Urinary bladder (tissue), 4 donors: Measurements from ENCODE around the gene PADI6. TPM values are rescaled to one million over a fixed set of nuclear protein-coding genes. Genes with fewer than 3 reads are reported as not detected.

Experiments used
- DNase-seq: peaks from one replicate; pipeline ENCODE4 v3.0.0-alpha.2; 2015; ENCODE audit errors: extremely low spot score
- H3K27ac ChIP-seq: one replicate; pipeline ENCODE4 v1.5.1; 2013; ENCODE audit warnings: low read depth, mild to moderate bottlenecking, moderate library complexity
- H3K36me3 ChIP-seq: one replicate; pipeline ENCODE4 v1.6.1; 2013; ENCODE audit warnings: mild to moderate bottlenecking, moderate library complexity; ENCODE audit not compliant: insufficient read depth
- H3K4me1 ChIP-seq: one replicate; pipeline ENCODE4 v1.6.1; 2013; ENCODE audit warnings: mild to moderate bottlenecking, moderate library complexity; ENCODE audit not compliant: insufficient read depth
- H3K4me3 ChIP-seq: one replicate; pipeline ENCODE4 v1.5.1; 2013; ENCODE audit warnings: low read depth, low read length
- WGBS: extraction: QIAGEN DNeasy Blood & Tissue Kit; methylation state at CpG from one replicate; pipeline ENCODE4 v1.1.7; 2013; 5-methylcytosine and 5-hydroxymethylcytosine counted together
- polyA plus RNA-seq: library from polyadenylated mRNA; stranded (reverse); fragments of 200-250 nt; gene quantifications from one replicate; pipeline ENCODE4 v1.2.3, GENCODE V29; 2013
- total RNA-seq: library from RNA; depleted of rRNA; stranded (reverse); fragments of >200 nt; gene quantifications from one replicate; pipeline ENCODE4 v1.2.3, GENCODE V29; 2014
- donor health status: healthy with polysubstance abuse.
- donor health status: healthy.

The PADI6 gene
- total and polyA plus RNA-seq, 2 donors: not detected

- Histone ChIP-seq H3K4me3 (no peak overlapping the region), H3K36me3 (no peaks in the 10 kb centered on the region), H3K27ac (no peak overlapping the region), H3K4me1 (no peaks in the 10 kb centered on the region)
- WGBS: 83% methylated on average over 4 of the region's 4 CpGs
- no peak for DNase-seq
Observed at GRCh38 chr1:17363771-17364170, 8.2 kb upstream of the PADI6 start.

DNA sequence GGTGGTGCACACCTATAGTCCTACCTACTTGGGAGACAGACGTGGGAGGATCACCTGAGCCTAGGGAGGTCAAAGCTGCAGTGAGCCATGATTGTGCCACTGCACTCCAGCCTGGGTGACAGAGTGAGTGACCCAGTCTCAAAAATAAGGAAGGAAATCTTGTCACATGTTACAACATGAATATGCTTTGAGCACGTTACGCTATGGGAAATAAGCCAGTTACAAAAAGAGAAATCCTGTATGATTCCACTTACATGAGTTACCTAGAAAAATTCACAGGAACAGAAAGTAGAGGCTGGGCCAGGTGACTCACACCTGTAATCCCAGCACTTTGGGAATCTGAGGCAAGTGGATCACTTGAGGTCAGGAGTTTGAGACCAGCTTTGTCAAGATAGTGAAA is 6.7 kb upstream of the PADI6 start:
- Histone ChIP-seq H3K4me3 (no peak overlapping the region), H3K27ac (no peak overlapping the region), H3K4me1 (no peaks in the 10 kb centered on the region), H3K36me3 (no peaks in the 10 kb centered on the region)
- 69% methylated on average over 3 of the region's 3 CpGs for WGBS
- DNase-seq: no peak

GRCh38 chr1:17369466-17369865 is 2.5 kb upstream of the PADI6 start:
- H3K27ac ChIP-seq: no peak overlapping the region

GRCh38 chr1:17370618-17371017 is 1.4 kb upstream of the PADI6 start:
- H3K27ac ChIP-seq: no peak overlapping the region
- H3K36me3 ChIP-seq: no peaks in the 10 kb centered on the region
- WGBS: 61% methylated on average over 2 of the region's 2 CpGs
- no peak for DNase-seq
- no peak overlapping the region for H3K4me3 ChIP-seq
- no peaks in the 10 kb centered on the region for H3K4me1 ChIP-seq

More at GRCh38 chr1:17369466-17369865, 2.5 kb upstream of the PADI6 start:
- H3K4me3 ChIP-seq: no peak overlapping the region
- no peaks in the 10 kb centered on the region for H3K4me1 ChIP-seq
- no peak for DNase-seq
- WGBS: 60% methylated on average over 9 of the region's 9 CpGs
- H3K36me3 ChIP-seq: no peaks in the 10 kb centered on the region

DNA sequence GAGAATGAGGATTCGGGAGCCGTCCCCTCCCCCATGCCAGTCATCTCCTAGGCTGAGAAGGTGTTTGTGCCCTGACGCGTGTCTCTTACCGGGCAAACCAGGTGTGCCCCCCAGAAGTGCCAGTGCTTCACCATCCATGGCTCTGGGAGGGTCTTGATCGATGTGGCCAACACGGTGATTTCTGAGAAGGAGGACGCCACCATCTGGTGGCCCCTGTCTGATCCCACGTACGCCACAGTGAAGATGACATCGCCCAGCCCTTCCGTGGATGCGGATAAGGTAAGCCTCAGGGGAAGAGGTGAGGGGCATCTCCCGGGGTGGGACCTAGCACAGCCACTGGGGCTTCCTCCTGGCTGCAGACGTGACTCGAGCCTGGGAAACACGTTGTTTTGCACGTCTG is 959 bp downstream of the PADI6 start:
- no peaks in the 10 kb centered on the region for H3K36me3 ChIP-seq
- H3K27ac ChIP-seq: no peak overlapping the region
- WGBS: 73% methylated on average over 18 of the region's 18 CpGs
- no peaks in the 10 kb centered on the region for H3K4me1 ChIP-seq
- no peak for DNase-seq
- H3K4me3 ChIP-seq: no peak overlapping the region

DNA sequence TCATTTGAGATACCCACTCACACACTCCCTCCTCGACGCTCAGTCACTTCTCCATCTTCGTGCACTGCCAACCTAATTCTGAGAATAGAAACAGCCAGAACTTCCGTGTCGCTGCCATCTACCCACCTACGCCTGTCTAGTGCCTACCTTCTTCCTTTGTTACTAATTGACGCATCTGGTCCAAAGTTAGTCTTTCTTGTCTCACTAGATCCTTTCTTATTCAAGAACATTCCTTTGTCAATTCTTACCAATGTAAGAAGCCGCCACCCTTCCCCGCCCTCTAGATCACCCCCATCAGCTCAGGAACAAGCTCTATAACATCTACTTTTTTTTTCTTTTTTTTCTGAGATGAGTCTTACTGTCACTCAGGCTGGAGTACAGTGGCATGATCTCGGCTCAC is 3.7 kb downstream of the PADI6 start:
- Histone ChIP-seq H3K27ac (no peak overlapping the region), H3K4me1 (no peaks in the 10 kb centered on the region), H3K36me3 (no peaks in the 10 kb centered on the region), H3K4me3 (no peak overlapping the region)
- DNase-seq: no peak
- WGBS: 93% methylated on average over 10 of the region's 10 CpGs

DNA sequence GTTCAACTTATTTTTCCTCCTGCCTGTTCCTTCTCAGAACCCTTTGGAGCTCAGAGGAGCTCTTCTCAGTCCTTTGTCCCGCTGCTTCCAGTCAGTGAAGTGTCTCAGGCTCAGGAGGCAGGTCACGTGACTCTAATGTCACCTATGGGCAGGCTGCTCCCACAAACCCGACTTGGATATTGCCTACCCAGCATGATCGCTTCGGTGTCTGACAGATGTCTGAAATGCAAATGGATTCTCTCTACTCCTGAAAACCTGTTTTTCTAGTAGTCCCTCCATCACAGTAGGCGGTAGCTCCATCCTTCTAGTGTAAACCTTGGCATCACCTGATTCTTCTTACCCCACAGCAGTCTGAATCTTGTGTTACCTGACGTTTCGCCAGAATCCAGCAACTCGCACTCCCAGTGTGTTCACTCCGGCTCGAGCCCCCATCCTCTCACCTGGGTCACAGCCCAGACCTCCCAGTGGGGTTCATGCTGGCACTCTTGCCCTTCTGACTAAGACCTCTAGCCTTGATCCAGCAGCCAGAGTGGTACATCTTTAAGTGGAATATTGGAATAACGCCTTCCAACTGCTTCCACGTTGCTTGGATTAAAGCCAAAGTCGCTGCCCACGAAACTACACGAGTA is 5.4 kb downstream of the PADI6 start:
- Histone ChIP-seq H3K4me1 (no peaks in the 10 kb centered on the region), H3K27ac (no peak overlapping the region), H3K4me3 (no peak overlapping the region), H3K36me3 (no peaks in the 10 kb centered on the region)
- WGBS: 23% methylated on average over 16 of the region's 16 CpGs
- no peak for DNase-seq

DNA sequence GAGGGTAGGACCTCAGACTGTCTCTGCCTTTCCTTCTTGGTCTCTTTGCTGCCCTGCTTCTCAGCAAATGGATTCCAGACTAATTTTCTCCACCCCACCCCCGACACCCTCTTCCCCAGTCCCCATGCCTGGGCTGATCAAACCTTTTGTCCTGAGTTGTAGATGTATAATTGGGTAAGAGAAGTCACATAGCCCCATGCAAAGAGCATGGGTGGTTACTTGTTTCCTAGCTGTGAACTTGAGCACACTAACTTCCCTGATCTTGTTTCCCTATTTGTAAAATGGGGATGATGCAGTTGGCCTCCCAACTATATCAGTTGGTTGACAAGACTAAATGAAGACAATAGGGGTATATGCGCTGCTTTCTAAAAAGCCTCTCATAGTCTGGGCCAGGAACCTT is 9.2 kb downstream of the PADI6 start:
- H3K4me3 ChIP-seq: no peak overlapping the region
- 87% methylated on average over 2 of the region's 2 CpGs for WGBS
- H3K36me3 ChIP-seq: no peaks in the 10 kb centered on the region
- no peak overlapping the region for H3K27ac ChIP-seq
- no peak for DNase-seq
- H3K4me1 ChIP-seq: no peaks in the 10 kb centered on the region

DNA sequence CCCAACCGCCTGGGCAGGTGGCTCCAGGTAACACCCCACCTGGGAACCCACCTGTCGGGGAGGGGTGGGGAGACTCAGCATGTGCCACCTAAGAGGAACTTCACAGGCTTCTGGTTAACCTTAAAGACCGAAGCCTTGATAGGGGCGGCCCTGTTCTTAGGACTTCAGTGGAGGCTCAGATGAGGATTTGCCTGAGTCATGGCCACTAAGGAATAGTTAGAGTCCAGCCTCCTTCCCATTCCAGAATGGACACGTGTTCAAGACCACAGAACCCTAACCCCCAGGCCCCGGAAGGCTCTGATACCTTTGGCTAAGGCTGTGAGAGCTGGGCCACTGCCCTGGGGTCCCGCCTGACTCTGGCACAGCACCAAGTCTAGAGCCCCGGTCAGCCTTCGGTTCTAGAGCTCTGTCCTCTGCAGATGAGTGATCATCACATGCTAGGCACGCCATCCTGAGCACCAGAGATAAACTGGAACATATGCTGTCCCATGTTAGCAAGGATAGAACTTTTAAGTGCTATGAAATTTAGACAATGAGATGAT is 20.3 kb downstream of the PADI6 start:
- DNase-seq: no peak
- Histone ChIP-seq H3K27ac (no peak overlapping the region), H3K36me3 (no peaks in the 10 kb centered on the region), H3K4me3 (no peak overlapping the region), H3K4me1 (no peaks in the 10 kb centered on the region)
- WGBS: 68% methylated on average over 10 of the region's 10 CpGs

- Histone ChIP-seq H3K4me3 (no peak overlapping the region), H3K27ac (no peak overlapping the region), H3K4me1 (no peaks in the 10 kb centered on the region), H3K36me3 (no peaks in the 10 kb centered on the region)
- 65% methylated on average over 8 of the region's 8 CpGs for WGBS
- no peak for DNase-seq
Observed at GRCh38 chr1:17393230-17393629, 21.2 kb downstream of the PADI6 start.

DNA sequence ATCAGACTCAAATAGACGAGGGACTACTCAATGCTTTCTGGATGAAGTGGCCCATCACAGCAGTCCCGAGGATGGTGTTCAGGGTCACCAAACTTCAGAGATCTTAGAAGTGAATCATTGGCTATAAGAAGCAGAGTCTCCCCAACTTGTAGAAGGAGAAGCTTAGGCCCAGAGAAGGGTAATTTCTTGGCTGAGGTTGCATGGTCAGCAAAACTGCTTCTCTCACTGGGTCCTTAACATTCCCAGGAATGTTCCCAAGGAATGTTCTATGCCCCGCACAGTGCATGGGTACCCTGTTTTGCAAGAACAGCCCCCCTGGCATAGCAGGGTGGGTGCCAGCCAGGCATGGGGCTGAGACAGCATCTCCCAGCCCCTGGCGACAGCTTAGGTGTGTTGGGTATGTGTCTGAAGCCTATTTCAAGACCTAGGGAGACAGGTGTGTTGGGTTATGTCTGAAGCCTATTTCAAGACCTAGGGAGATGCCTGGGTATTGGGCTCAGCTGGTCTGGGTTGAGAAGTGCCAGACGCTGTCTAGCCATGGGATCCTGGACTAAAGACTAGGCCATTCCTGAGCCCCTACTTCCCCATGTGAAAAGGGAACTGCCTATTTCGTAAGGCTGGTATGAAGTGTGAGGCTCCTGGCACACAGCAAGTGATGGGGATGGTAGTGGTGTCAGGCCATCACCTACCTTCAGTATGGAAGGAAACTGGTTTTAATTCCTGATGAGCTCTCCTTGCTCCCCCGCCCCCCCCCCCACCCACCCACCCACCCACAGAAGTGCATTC is 26.1 kb downstream of the PADI6 start:
- Histone ChIP-seq H3K36me3 (no peaks in the 10 kb centered on the region), H3K27ac (no peak overlapping the region), H3K4me3 (no peak overlapping the region), H3K4me1 (no peaks in the 10 kb centered on the region)
- no peak for DNase-seq
- 87% methylated on average over 7 of the region's 7 CpGs for WGBS

DNA sequence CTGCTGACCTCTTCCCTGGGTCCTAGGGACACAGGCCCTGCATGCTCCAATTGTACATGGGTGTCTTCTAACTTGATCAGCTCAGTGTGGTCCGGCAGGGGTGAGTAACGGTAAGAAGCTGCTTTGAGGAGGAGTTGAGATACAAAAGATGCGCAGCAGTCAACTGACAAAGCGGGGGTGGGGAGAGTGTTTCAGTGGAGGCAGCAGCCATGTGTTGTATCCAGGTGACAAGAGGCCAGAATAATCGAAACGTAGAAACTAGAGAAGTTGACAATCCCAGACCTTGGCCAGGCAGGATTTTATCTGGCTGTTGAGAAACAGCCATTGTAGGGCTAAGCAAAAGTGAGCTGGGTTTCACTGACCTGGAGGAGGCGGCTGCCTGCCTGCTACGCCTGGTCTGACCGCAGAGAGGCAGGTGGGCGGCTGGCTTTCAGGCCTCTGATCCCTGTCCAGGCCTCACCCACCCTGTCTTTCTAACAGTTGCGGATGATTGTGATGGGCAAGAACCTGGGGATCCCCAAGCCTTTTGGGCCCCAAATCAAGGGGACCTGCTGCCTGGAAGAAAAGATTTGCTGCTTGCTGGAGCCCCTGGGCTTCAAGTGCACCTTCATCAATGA is 28.8 kb downstream of the PADI6 start:
- no peak for DNase-seq
- 83% methylated on average over 11 of the region's 11 CpGs for WGBS
- Histone ChIP-seq H3K4me1 (no peaks in the 10 kb centered on the region), H3K27ac (no peak overlapping the region), H3K4me3 (no peak overlapping the region), H3K36me3 (no peaks in the 10 kb centered on the region)

- H3K4me3 ChIP-seq: no peak overlapping the region
- H3K4me1 ChIP-seq: no peaks in the 10 kb centered on the region
- no peak overlapping the region for H3K27ac ChIP-seq
- 55% methylated on average over 4 of the region's 4 CpGs for WGBS
- no peaks in the 10 kb centered on the region for H3K36me3 ChIP-seq
- no peak for DNase-seq
Observed at GRCh38 chr1:17401841-17402240, 29.8 kb downstream of the PADI6 start.

DNA sequence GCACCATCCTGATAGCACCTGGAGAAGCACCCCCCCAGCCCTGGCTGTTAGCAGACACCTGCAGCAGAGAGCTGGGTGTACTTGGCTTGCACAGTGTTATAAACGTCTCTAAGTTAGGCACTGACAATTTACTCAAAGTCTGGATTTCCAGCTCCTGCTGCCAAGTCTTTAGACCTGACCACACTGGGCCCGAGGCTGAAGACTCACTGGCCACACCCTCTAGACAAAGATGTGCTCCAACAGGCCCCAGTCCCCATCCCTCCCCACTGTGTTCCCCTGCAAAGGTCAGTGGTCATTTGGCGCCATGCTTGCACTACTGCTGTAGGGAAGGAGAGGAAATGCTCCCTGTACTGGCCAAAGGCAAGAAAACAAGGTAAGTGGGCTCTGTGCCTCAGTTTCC is 31.1 kb downstream of the PADI6 start:
- Histone ChIP-seq H3K4me1 (no peaks in the 10 kb centered on the region), H3K4me3 (no peak overlapping the region), H3K36me3 (no peaks in the 10 kb centered on the region), H3K27ac (no peak overlapping the region)
- 36% methylated on average over 3 of the region's 3 CpGs for WGBS
- no peak for DNase-seq
